HG03354 (cell line): Measurements from ENCODE around the gene PLCB4.

Experiments
- ATAC-seq: cut with Tn5 transposase; IDR thresholded peaks from one replicate; pipeline ENCODE4 v1.9.1; 2021; ENCODE audit warnings: mild to moderate bottlenecking; ENCODE audit not compliant: unreplicated experiment, poor library complexity, severe bottlenecking

The PLCB4 gene

DNA sequence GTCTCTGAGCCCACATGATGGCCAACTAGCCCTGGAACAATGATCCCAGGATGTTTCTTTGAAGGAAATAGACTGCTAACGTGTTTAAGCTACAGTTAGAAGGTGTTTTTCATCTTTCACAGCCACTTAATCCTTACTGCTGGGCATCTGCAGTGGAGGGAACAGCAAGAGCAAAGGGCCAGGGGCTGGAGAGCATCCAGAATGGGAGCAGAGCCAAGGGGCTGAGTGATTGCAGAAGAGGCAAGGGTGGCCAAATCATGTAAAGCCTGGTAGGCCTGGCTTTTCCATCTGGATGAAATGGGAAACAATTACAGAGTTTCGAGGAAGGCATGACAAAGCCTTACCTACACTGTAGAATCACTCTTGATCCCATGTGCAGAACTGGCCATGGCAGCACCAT, 426.8 kb downstream of the PLCB4 start:
- ATAC-seq = no peak

DNA sequence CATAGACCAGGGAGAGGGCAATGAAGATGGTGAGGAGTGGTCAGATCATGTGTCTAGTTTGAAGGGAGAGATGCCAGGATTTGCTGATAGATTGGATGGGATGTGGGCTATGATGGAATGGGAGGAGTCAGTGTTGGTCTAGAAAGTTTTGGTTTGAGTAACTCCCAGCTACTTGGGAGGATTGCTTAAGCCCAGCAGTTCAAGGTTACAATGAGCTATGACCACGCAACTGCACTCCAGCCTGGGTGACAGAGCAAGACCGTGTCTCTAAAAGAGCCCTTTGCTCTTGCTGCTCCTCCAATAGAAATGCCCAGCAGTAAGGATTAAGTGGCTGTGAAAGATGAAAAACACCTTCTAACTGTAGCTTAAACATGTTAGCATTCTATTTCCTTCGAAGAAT, 427.3 kb downstream of the PLCB4 start:
- no peak for ATAC-seq

DNA sequence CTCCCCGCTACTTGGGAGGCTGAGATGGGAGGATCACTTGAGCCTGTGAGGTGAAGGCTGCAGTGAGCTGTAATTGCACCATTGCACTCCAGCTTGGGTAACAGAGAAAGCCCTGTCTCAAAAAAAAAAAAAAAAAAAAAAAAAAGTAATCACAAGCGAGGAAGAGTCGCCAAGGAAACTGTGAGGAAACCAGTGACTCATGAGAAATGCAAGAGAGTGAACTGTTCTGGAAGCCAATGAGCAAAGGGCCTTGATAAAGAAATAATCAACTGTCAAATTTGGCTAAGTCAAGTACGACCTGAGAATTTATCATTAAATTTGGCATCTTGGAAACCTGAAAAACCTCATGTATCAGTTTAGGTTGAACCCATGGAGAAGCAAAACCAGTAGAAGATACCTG, 429.4 kb downstream of the PLCB4 start:
- ATAC-seq = no peak

DNA sequence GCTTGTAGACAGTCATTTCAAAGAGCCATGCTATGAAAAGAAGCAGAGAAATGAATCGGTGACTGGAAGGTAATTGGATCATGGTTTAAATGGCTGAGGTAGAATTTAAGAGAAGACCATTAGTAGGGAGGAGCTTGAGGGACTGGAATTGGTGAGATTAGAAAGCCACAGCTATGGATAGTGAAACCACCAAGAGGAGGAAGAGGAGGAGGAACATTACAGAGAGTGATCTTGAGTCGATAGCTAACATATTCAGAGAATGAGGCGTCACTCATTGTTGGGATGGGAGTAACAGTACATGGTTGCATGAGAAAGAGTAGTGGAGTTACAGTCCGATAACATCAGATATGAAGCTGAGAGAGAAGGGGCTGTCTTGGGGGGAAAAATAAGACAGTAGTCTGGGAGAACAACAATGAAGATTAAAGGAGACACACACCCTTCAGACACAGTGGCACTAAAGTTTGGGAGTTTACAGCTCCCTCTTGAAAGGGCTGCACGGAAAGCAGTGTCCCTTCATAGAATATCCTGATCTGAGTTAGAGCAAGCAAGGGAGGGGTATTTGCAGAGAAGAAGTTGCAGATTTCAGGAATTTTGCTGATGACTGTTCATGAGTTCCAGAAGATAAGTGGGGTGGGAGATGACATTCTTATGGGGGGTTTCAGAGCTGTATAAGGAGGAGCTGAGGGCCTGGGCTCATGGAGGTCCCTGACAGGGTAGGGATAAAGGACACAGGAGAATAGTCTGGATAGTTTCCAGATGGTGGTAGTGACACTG, 430.4 kb downstream of the PLCB4 start:
- no peak for ATAC-seq

DNA sequence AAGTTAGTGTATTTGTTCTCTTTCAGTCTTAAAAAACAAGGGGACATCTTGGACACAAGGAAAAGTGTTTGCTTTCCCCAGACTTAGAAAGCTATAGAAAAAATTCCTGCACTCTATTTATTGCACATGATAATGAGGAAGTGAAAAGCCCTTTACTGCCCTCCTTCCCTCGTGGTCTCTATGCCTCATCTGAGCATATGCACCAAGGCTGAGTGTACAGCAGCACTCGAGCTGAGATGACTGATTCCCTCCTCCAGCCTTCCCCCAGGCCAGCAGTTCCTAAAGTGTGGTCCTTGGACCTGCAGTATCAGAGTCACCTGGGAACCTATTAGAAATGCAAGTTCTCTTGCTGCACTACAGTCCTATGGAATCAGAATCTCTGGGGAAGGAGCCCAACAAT, 431.2 kb downstream of the PLCB4 start:
- ATAC-seq = peak; percentile 53

DNA sequence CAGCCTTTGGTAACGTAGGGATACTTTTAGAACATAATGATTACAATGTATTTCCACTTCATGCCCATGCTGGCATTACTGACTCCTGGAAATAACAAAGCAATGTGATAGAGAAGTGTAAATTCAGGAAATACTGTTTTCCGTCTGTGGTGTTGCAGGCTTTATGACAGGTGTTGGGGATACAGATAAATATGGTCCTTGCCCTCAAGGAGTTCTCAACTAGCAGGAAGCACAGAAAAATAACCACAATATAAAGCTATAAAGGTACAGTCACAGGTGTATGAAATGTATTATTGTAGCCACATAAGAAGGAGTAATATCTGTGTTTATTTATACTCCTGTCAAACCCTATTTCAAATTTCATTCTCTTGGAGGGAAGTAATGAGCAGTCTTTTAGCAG, 432.6 kb downstream of the PLCB4 start:
- no peak for ATAC-seq

DNA sequence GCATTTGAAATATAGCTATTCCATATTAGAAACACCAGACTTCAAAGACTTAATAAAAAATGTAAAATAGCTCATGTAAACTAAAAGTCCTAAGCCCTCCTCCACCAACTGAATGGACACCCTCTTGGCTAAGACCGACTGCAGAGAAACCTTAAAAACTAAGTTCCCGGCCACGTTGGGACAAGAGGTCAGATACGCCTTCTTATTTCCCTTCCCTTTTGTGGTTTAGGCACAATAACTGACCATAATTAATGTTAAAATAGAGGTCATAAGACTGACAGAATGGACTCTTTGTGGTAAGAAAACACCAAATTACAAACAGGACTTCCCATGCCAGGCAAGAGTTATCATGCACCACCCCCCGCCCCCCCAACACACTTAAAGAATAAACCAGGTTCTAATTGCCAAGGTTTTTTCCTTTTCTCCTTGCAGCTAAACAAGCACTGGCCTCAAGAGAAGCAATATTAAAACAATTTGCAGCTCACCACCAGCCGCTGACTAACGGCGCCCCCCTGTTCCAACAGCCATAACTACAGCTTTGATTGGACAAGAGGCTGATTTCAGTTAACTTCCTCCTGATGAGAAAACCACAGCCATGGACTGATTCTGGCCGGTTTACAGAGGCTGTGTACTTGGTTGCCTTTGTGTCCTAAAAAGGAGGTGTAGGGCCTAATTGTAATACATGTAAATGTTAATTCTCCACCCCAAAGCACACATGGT, 434.8 kb downstream of the PLCB4 start:
- ATAC-seq = no peak

DNA sequence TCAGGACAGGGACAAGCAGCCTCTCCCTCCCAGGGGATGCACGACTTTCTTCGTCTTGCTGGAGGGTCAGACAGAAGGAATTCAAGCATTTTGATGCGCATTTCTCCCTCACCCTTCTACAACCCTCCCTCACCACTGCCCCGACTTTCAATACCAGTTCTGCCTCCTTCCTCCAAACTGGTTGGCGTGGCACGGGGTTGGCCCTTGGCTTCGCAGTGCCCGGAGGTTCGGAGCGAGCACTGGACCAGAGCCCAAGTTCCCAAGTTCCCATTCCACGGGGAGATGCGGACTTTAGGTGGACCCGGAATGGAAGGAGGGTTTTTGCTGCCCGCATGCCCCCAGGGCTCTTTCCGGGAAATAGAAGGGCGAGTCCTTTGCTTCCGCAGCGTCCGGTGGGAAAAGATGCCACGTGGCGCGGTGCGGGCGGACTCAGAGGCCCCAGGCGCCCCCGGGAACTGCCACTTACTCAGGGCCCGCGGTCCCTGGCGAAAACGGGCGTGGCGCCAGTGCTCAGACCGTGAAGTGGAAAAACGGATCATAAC, 437.5 kb downstream of the PLCB4 start:
- ATAC-seq = no peak

DNA sequence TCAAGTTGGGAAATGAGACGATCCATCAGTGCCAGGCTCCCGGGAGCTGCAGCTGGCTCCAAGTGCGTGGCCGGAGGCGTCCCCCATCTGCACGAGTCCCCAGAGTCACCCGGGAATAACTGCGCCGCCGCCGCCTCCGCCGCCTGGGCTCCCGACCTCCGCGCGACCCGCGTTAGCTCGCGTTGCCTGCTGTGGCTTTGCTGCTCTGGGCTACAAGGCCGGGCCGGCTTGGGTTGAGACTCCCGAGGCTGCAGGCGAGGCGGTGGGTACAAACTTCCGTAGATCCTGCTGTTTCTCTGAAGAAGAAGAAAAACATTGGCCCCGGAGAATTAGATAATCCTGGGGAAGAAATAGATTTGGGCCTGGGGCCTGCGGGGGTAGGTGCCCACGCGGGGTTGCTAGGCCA, 438.1 kb downstream of the PLCB4 start:
- no peak for ATAC-seq

DNA sequence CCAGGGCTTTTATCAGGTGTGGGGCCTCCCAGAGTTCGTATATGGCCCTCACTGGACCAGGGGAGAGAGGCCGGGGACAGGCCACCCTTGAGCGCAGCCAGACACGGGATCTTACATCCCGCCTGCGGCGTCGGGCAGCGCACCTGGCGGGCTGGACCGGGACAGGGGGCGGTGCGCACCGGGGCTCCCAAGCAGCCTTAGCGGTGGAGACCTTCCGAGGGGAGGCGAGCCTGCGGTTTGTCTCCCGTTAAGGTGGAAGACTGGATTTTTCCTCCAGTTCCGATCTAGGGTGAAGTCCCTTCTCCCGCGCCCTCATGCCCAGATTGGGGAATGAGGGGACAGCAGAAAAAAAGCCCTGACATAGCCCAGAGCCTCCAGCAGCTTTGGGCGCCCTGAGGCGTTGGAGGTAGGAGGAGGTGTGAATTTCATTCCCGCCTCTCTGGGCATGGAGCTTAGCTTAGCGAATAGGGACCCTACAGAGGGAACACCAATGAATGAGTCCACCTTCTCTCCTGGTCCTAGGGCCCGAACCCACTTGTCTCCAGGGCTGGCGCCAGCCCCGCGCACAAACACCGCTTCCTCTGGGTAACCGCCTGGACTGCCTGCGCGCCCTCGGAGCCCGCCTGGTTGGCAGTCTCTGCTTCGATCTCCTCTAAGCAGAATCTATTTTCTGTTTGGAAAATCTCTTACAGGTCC, 438.8 kb downstream of the PLCB4 start:
- ATAC-seq = no peak

DNA sequence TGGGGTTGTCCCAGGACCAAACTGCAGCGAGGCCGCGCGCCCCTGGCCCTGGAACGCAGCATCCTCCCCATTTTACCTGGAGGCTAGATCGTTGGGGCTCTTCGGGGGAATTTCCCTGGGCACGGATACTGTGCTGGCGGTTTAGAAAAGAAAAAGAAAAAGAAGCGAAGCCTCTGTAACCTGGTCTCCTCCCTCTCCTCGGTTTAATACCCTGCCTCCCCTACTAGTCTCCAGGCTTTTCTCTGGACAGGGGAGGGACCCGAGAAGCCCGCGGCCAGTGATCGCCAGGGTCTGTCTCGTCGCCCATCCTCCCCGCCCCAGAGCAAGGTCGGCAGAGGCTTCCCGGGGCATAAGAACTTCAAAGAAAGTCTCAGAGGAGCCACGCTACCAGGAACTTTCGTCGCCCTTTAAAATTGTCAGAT, 439.4 kb downstream of the PLCB4 start:
- ATAC-seq = no peak

DNA sequence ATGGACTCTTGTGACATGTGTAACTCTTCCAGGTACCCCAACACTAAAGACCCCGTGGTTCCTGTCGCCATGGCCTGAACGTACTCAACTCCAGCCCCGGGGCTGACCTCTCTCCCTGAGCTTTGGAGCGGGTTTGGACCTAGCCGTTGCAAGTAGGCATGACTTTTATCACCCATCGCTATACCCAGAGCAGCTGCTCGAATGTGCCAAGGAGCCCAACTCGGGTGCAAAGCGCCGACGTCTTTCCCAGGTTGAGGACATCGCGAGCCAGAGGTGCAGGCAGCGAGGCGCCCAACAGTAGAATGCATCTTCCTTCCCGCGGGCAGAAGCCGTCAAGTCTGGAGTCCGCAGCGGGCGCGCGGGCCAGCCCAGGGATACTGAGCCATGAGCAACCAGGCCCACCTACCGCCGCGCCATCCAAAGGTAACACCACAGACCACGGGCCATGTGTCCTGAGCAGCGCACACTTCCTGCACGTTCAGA, 439.9 kb downstream of the PLCB4 start:
- ATAC-seq = no peak

DNA sequence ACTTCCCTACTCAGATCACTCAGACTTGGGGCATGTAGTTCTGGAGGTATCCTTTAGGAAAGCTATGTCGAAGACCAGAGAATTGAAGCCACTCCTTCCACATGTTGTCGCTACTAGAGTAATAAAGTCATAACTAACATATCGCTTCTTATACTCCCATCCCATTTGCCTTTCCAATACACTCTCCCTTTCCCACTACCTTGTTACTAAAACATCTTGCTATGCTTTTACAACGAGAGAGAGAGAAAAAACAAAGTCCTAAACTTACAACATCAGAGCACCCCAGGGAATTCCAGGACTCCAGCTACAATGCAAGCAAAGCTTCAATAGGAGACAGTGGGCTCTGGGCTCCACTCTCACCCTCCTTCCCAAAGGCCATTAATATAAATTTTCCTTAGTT, 440.4 kb downstream of the PLCB4 start:
- no peak for ATAC-seq

DNA sequence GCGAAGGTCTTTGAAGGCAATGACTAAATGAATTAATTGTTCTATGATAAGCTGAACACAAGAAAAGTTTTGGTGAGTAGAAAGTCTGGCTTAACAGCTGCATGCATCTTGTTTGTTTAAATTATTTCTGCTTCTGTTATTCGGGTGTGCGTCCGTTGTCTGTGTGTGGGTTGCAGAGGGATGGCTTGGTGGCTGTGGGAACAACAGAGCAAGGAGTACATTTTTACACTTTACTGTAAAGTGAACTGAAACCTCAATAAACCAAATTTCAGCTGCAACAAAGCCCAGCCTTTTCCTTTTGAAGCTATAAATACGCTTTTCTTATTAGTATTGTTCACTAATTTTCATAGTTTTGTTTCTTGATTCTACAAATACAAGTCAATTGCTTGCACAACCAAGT, 442.0 kb downstream of the PLCB4 start:
- ATAC-seq = no peak

DNA sequence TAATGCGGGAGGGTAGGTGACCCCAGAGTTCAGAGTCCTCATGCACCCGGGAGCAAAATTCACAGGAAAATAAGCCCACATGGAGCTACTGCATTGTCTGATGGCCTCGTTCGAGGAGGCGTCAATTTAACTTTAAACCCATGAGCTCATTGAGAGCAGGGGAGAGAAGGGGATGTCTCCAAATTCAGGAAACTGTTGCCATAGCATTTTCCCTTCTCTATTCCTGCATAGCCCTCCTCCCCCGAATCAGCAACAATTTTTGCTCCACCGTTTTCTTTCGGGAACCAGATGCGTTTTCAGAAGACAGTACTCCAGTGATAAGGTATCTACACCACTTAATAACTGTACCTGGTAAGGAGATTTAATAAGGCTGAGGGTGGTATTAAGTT, 445.2 kb downstream of the PLCB4 start:
- ATAC-seq = no peak

DNA sequence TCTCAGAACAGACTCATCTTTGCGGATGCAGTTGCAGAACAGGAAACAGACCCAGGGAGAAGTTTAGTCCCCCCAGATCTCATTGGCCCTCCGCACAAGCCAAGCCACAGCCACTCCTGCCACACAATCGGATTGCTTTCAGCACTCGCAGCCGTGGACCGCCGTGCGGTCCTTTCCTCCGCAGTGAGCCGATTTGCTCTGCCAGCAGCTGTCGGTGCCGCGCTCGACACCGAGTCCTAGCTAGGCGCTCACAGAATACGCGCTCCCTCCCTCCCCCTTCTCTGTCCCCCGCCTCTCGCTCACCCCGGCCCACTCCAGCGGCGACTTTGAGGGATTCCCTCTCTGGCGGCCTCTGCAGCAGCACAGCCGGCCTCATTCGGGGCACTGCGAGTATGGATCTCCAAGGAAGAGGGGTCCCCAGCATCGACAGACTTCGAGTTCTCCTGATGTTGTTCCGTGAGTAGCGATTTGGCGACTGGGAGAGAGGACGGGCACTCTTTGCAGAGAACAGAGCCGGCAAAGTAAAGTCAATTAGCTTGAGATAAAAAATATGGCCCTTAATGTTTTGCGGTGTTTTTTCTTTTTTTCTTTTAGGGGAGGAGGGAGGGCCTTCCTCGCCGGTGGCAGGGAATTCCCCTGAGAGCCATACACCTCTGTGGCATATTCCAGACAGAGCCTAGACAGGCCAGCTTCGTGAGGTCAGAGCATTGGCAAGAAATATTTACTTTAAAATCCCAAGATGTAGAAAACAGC, 445.8 kb downstream of the PLCB4 start, which contains the start of gene LAMP5:
LAMP5 (plus strand) TSS at position 130 of the 753 bp plus-strand sequence; CDS start at position 393, 263 bp downstream.
- ATAC-seq = peak; percentile 41

DNA sequence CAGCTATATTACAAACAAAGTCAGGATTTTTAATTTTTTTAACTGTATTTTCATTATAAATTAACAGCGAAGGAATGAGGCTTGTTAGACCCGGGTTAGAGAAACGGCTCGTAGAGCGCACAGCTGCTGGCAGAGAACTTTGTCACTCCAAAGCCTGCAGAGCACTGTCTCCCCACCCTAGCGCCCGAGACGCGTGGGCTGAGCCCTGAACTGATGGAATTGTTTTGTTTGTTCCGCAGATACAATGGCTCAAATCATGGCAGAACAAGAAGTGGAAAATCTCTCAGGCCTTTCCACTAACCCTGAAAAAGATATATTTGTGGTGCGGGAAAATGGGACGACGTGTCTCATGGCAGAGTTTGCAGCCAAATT, 446.3 kb downstream of the PLCB4 start:
- ATAC-seq = no peak

DNA sequence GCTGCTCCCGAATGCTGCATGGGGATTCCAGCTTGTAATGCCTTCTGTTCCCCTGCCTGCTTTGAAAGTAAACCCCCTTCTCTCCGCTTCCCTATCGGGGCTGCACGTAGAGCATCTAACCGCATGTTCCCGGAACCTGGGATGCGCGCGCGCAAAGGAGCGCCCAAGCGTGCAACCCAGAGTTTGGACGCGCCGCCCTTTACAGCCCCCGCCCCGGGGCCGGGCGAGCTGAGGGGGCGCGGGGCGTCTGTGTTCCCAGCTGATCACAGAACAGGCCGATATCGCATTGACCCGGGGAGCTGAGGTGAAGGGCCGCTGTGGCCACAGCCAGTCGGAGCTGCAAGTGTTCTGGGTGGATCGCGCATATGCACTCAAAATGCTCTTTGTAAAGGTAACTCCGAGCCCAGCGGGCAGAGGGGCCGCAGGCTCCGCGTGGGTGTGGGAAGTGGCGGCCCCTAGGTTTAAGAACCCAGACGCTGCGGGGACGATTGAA, 446.9 kb downstream of the PLCB4 start:
- no peak for ATAC-seq

DNA sequence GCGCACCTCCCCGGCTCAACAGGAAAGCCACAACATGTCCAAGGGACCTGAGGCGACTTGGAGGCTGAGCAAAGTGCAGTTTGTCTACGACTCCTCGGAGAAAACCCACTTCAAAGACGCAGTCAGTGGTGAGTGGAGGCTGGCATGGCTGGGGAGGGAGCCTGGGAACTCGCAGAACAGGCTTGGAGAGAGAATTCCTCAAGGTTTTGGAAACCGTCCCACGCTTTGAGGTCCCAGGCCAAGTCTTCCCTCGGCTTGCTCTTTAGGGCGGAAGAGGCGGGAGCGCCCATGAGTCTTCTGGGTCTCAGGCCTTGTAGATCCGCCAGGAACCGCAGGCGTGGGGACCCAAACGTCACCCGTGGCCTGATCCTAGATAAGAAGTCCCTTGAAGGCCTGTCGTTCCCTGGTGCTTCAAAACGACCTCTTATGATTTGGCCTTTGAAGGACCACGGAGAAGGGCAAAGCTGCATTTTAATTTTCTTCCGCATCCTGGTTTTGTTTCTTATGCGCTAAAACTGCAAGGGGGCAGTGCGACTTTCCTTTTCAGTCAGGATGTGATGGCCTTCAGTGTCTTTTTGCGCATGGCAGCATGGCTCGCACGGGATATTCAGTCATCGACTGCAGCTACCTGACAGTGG, 447.5 kb downstream of the PLCB4 start:
- ATAC-seq = no peak
